HepG2 (cell line): Measurements from ENCODE around the gene RIN3. TPM values are rescaled to one million over a fixed set of nuclear protein-coding genes. Genes with fewer than 3 reads are reported as not detected.

Source experiments
- ATAC-seq: fragments of 200-7000 bp; cut with Tn5 transposase; 3 replicates; pipeline ENCODE4 v1.9.1; 2020; ENCODE audit warnings: mild to moderate bottlenecking, moderate library complexity
- BruUV-seq: library from RNA; stranded (reverse); fragments of 400-500 nt; replicated peaks from 2 replicates; lab custom pipeline; 2021; lab: Mats Ljungman, UMichigan
- CTCF ChIA-PET: fragments of 300-600 bp; formaldehyde crosslinking; extraction: SDS; loops from one replicate; lab custom pipeline; 2021; ENCODE audit warnings: low total read pairs, inconsistent platforms, low intra/inter-chr PET ratio; lab: Yijun Ruan, JAX
- POLR2A ChIA-PET: fragments of 350-600 bp; sonication (Branson Sonifier 250); formaldehyde crosslinking; loops from one replicate; lab custom pipeline; 2020; ENCODE audit warnings: antibody characterized with exemption, inconsistent platforms; lab: Yijun Ruan, JAX
- DNase-seq: peaks from one replicate; pipeline ENCODE4 v3.0.0-alpha.2; 2015; ENCODE audit warnings: low spot score
- FAIRE-seq: peaks from 3 replicates; lab custom pipeline; 2011; peaks lifted over from hg19 to GRCh38; lab: Jason Lieb, UNC
- H2AFZ ChIP-seq: one replicate; pipeline ENCODE4 v1.6.1; 2011; ENCODE audit warnings: low read length, inconsistent platforms
- H3K27ac ChIP-seq: fragments of 300-600 bp; 3 replicates; pipeline ENCODE4 v1.8.0; 2011; ENCODE audit warnings: mixed run types, mild to moderate bottlenecking, mixed read lengths, low read length, inconsistent platforms; ENCODE audit not compliant: insufficient read depth; ENCODE audit errors: extremely low read length
- H3K27me3 ChIP-seq, 2 experiments: fragments of 200-600 bp in 1 of 2; 2 replicates in 1 of 2; 3 replicates in 1 of 2; pipeline versions ENCODE4 v1.6.0 to v1.8.0; 2011; ENCODE audit warnings: low read length in 2 of 2, mild to moderate bottlenecking in 2 of 2, moderate library complexity in 2 of 2, inconsistent platforms in 1 of 2; ENCODE audit not compliant: insufficient read depth in 2 of 2, control insufficient read depth in 1 of 2
- H3K36me3 ChIP-seq, 2 experiments: fragments of 200-600 bp in 1 of 2; replicated peaks in 1 of 2; 2 replicates in 1 of 2; 3 replicates in 1 of 2; pipeline versions ENCODE4 v1.5.1 to v1.8.0; 2011; ENCODE audit warnings: low read length in 2 of 2, inconsistent platforms in 1 of 2; ENCODE audit not compliant: insufficient read depth in 2 of 2, control insufficient read depth in 1 of 2
- H3K4me1 ChIP-seq: 2 replicates; pipeline ENCODE4 v1.5.1; 2012; ENCODE audit warnings: low read length, inconsistent platforms; ENCODE audit not compliant: insufficient read depth
- H3K4me2 ChIP-seq: 2 replicates; pipeline ENCODE4 v1.6.0; 2011; ENCODE audit warnings: low read depth, low read length, inconsistent platforms
- H3K4me3 ChIP-seq, 3 experiments: fragments of 200-600 bp in 1 of 3; sonication (generic), shearing (Covaris generic) in 1 of 3; replicated peaks in 1 of 3; 2 replicates each; pipeline ENCODE4 v1.5.1; 2011 to 2016; ENCODE audit warnings: low read length in 3 of 3, inconsistent platforms in 2 of 3, low read depth in 2 of 3, mild to moderate bottlenecking in 2 of 3, control low read depth in 1 of 3, mixed read lengths in 1 of 3; ENCODE audit not compliant: insufficient read depth in 1 of 3
- H3K79me2 ChIP-seq: one replicate; pipeline ENCODE4 v1.6.1; 2011; ENCODE audit warnings: low read length, inconsistent platforms; ENCODE audit not compliant: insufficient read depth
- H3K9ac ChIP-seq: 2 replicates; pipeline ENCODE4 v1.6.0; 2011; ENCODE audit warnings: mild to moderate bottlenecking, low read depth, low read length, inconsistent platforms; ENCODE audit not compliant: insufficient read depth
- H3K9me3 ChIP-seq: 2 replicates; pipeline ENCODE4 v1.5.1; 2012; ENCODE audit warnings: mild to moderate bottlenecking, low read length
- H4K20me1 ChIP-seq: 2 replicates; pipeline ENCODE4 v1.6.0; 2011; ENCODE audit warnings: inconsistent platforms, mild to moderate bottlenecking, low read length, moderate library complexity; ENCODE audit not compliant: insufficient read depth
- EP300 ChIP-seq, 3 experiments: sonication (generic) in 1 of 3; formaldehyde crosslinking in 1 of 3; IDR thresholded peaks; 2 replicates each; pipeline versions ENCODE4 v1.5.1 to v1.6.1; 2011 to 2020; ENCODE audit warnings: low read depth in 2 of 3, low read length in 2 of 3, borderline replicate concordance in 1 of 3, improper control_type of control experiment in 1 of 3, mild to moderate bottlenecking in 1 of 3, missing genetic modification reagents in 1 of 3, moderate library complexity in 1 of 3
- KDM4B ChIP-seq: sonication (generic); formaldehyde crosslinking; IDR thresholded peaks from 2 replicates; pipeline ENCODE4 v1.4.0; 2020; ENCODE audit warnings: missing genetic modification reagents
- KLF13 ChIP-seq: sonication (generic); formaldehyde crosslinking; IDR thresholded peaks from 2 replicates; pipeline ENCODE4 v1.4.0; 2020; ENCODE audit warnings: mild to moderate bottlenecking, missing genetic modification reagents
- KMT2B ChIP-seq: IDR thresholded peaks from 2 replicates; pipeline ENCODE4 v1.6.1; 2016; ENCODE audit warnings: missing genetic modification reagents, missing compliant biosample characterization
- POGZ ChIP-seq: sonication (generic); formaldehyde crosslinking; IDR thresholded peaks from 2 replicates; pipeline ENCODE4 v1.4.0; 2020; ENCODE audit warnings: mild to moderate bottlenecking, missing genetic modification reagents
- POLR2AphosphoS2 ChIP-seq: IDR thresholded peaks from 2 replicates; pipeline ENCODE4 v1.6.1; 2011; ENCODE audit warnings: low read depth, low read length, improper control_type of control experiment
- RAD21 ChIP-seq: fragments of 450-650 bp; formaldehyde crosslinking; IDR thresholded peaks from 2 replicates; pipeline ENCODE4 v1.5.0; 2020; ENCODE audit warnings: mild to moderate bottlenecking
- RARG ChIP-seq: sonication (generic); formaldehyde crosslinking; IDR thresholded peaks from 2 replicates; pipeline ENCODE4 v1.4.0; 2020; ENCODE audit warnings: low read depth, mild to moderate bottlenecking, missing genetic modification reagents
- SIN3B ChIP-seq: fragments of 150-350 bp; IDR thresholded peaks from 2 replicates; pipeline ENCODE4 v1.6.1; 2014; ENCODE audit warnings: low read length
- TEAD3 ChIP-seq: optimal IDR thresholded peaks from 2 replicates; pipeline ENCODE3; 2016; ENCODE audit warnings: borderline replicate concordance
- WIZ ChIP-seq: sonication (generic); formaldehyde crosslinking; IDR thresholded peaks from 2 replicates; pipeline ENCODE4 v1.5.1; 2020; ENCODE audit warnings: mild to moderate bottlenecking, missing genetic modification reagents
- ZSCAN30 ChIP-seq: sonication (generic); formaldehyde crosslinking; IDR thresholded peaks from 2 replicates; pipeline ENCODE4 v1.5.0; 2020; ENCODE audit warnings: mild to moderate bottlenecking, missing genetic modification reagents
- WGBS: methylation state at CpG from one replicate; pipeline ENCODE4 v1.1.6; 2017; ENCODE audit warnings: low lambda C conversion rate; 5-methylcytosine and 5-hydroxymethylcytosine counted together
- in situ Hi-C: cut with HindIII; loops from 2 replicates; pipeline ENCODE4 v1.10.0; 2017; ENCODE audit warnings: low pct_unique_long_range_greater_than_20kb; ENCODE audit not compliant: extremely low pct_ligation_motif_present
- intact Hi-C: fragments of 100-400 bp; cut with micrococcal nuclease; formaldehyde crosslinking; loops from one replicate; pipeline ENCODE4 v1.10.0; 2022; ENCODE audit not compliant: unreplicated experiment
- polyA plus RNA-seq, 8 experiments: library from polyadenylated mRNA; depleted of rRNA in 3 of 8; stranded (reverse) in 7 of 8; unstranded in 1 of 8; fragments of >200 nt; fragmentation: Illumina TruSeq in 4 of 8; extraction: Trizol in 4 of 8; gene quantifications; 2 replicates each; pipeline versions ENCODE4 v1.2.1 to v1.2.3, GENCODE V29; 2011 to 2016; ENCODE audit warnings: low read depth in 4 of 8, missing spikeins in 1 of 8, mixed read lengths in 1 of 8; ENCODE audit not compliant: insufficient read depth in 1 of 8
- total RNA-seq, 5 experiments: library from RNA; depleted of rRNA; stranded (reverse); fragments of >200 nt; fragmentation: Illumina TruSeq; extraction: Trizol; gene quantifications; 2 replicates each; pipeline ENCODE4 v1.2.3, GENCODE V29; 2016; ENCODE audit warnings: low read depth in 1 of 5
- TF ChIP-seq, protein P1 (sequence below): sonication (generic); formaldehyde crosslinking; IDR thresholded peaks from 2 replicates; pipeline ENCODE4 v1.8.0; 2022; ENCODE audit warnings: mild to moderate bottlenecking, missing genetic modification reagents, borderline replicate concordance
- TF ChIP-seq, protein P2 (sequence below): sonication (generic); formaldehyde crosslinking; IDR thresholded peaks from 2 replicates; pipeline ENCODE4 v1.8.1; 2023; ENCODE audit warnings: mild to moderate bottlenecking, missing genetic modification reagents, borderline replicate concordance
- TF ChIP-seq, protein P3 (sequence below): sonication (generic); formaldehyde crosslinking; IDR thresholded peaks from 2 replicates; pipeline ENCODE4 v1.5.0; 2020; ENCODE audit warnings: mild to moderate bottlenecking, missing genetic modification reagents
- TF ChIP-seq, protein P4 (sequence below): sonication (generic); formaldehyde crosslinking; IDR thresholded peaks from 2 replicates; pipeline ENCODE4 v1.4.0; 2020; ENCODE audit warnings: missing genetic modification reagents, borderline replicate concordance

RIN3 gene
- total and polyA plus RNA-seq, 2 of the 13 experiments (the other 11 are each of a cell fraction or from before 2014, with no cell fraction given) = 2.3 to 3.6 TPM

DNA sequence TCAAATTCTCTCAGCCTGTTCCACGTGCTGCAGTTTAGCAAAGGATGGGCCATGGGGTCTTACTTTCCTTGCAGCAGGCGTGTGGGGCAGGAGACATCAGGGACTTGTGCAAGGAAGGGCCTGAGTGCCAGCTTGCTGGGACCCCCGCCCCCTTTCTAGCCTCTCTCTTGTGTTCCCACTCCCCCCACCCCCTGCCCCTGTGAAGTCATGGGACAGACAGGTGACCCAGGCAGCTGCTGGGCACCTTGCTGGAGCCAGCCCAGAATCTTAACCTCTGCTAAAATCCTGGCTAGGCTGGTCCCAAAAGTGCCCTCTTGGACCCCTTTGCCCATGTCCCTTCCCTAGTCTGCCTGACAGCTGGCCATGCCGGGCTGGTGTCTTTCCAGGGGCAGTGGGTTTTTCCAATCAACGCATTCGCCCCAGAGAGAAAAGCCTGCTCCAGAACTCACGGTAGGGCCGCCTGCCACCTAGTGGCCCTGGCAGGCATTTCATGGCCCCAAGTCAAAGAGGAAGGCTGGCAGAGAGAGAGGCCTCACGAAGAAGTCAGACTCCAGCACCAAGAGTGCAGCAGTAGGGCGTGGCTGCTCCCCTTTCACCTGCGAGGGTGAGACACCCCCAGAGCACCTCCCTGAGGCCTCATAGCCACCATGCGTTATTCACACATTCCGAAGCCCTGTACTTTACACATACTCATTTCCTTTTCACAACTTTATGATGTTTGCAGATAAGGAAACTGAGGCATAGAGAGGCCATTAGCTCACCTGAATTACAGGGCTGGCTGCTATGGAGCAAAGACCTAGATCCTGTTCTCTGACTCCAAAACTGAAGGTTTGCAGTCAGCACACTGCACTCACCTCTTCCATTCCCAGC, 167.4 kb downstream of the RIN3 start (continued):
- TF ChIP-seq RAD21 (peak; percentile 64), WIZ (no peak)
- TF ChIP-seq, protein P1, sequence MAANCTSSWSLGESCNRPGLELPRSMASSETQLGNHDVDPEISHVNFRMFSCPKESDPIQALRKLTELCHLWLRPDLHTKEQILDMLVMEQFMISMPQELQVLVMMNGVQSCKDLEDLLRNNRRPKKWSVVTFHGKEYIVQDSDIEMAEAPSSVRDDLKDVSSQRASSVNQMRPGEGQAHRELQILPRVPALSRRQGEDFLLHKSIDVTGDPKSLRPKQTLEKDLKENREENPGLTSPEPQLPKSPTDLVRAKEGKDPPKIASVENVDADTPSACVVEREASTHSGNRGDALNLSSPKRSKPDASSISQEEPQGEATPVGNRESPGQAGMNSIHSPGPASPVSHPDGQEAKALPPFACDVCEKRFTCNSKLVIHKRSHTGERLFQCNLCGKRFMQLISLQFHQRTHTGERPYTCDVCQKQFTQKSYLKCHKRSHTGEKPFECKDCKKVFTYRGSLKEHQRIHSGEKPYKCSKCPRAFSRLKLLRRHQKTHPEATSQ (CRISPR knock-in tag) = no peak

DNA sequence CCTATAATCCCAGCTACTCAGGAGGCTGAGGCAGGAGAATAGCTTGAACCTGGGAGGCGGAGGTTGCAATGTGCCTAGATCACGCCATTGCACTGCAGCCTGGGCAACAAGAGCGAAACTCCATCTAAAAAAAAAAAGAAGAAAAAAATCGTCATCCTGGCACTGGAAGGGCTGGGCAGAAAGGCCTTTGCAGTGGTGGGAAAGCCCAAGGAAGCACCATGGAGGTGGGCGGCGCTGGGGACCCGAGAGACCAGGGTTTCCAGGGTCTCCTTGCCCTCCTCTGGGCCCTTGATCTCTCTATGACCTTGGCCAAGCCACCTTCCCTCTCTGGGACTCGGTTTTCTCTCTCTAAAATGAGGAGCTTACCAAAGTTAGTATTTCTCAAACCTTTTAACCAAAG, 169.5 kb downstream of the RIN3 start:
- ChIA-PET CTCF (no interaction called here), POLR2A (no interaction called here)
- no peak overlapping the region for H3K4me3 ChIP-seq
- peaks cover 5 to 8% of the 10 kb centered on the region in 2 experiments; a peak in 3 of 5 replicates for H3K36me3 ChIP-seq
- no peaks in the 10 kb centered on the region for H3K79me2 ChIP-seq
- no peaks in the 10 kb centered on the region for H3K9me3 ChIP-seq
- H3K27ac ChIP-seq = no peak overlapping the region
- BruUV-seq = no TSS peak
- no peaks in the 10 kb centered on the region for H3K4me1 ChIP-seq
- intact Hi-C loops (no loop called here), in situ Hi-C loops (no loop called here)
- H3K27me3 ChIP-seq = no peaks in the 10 kb centered on the region
- DNase-seq = no peak
- WGBS = 91% methylated on average over 8 of the region's 8 CpGs
- H3K9ac ChIP-seq = no peak overlapping the region
- ATAC-seq = no peak
- H3K4me2 ChIP-seq = no peak overlapping the region
- no peak for FAIRE-seq
- 0 out of 2 replicates have a peak, but pooled peaks cover 2% of the 10 kb centered on the region for H4K20me1 ChIP-seq
- H2AFZ ChIP-seq = no peak overlapping the region
- TF ChIP-seq KLF13 (CRISPR knock-in tag) = no peak
- TF ChIP-seq EP300 (IDR thresholded peaks at IDR 0.05; ENCODE audit: low read depth in 2 of 2, low read length in 2 of 2) = no peak
- TF ChIP-seq EP300 (CRISPR knock-in tag; IDR thresholded peaks at IDR 0.05; ENCODE audit: borderline replicate concordance) = no peak
- no peak for TF ChIP-seq POLR2AphosphoS2
- TF ChIP-seq, protein P2, sequence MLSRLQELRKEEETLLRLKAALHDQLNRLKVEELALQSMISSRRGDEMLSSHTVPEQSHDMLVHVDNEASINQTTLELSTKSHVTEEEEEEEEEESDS (CRISPR knock-in tag) = no peak
- TF ChIP-seq, protein P3, sequence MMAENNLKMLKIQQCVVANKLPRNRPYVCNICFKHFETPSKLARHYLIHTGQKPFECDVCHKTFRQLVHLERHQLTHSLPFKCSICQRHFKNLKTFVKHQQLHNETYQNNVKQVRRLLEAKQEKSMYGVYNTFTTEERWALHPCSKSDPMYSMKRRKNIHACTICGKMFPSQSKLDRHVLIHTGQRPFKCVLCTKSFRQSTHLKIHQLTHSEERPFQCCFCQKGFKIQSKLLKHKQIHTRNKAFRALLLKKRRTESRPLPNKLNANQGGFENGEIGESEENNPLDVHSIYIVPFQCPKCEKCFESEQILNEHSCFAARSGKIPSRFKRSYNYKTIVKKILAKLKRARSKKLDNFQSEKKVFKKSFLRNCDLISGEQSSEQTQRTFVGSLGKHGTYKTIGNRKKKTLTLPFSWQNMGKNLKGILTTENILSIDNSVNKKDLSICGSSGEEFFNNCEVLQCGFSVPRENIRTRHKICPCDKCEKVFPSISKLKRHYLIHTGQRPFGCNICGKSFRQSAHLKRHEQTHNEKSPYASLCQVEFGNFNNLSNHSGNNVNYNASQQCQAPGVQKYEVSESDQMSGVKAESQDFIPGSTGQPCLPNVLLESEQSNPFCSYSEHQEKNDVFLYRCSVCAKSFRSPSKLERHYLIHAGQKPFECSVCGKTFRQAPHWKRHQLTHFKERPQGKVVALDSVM (CRISPR knock-in tag) = no peak
- TF ChIP-seq KMT2B = no peak
- no peak for TF ChIP-seq TEAD3
- TF ChIP-seq, protein P1 (CRISPR knock-in tag) = no peak
- no peak for TF ChIP-seq RARG (CRISPR knock-in tag)
- TF ChIP-seq ZSCAN30 = no peak
- no peak for TF ChIP-seq KDM4B
- no peak for TF ChIP-seq POGZ (CRISPR knock-in tag)
- no peak for TF ChIP-seq SIN3B
- TF ChIP-seq, protein P4, sequence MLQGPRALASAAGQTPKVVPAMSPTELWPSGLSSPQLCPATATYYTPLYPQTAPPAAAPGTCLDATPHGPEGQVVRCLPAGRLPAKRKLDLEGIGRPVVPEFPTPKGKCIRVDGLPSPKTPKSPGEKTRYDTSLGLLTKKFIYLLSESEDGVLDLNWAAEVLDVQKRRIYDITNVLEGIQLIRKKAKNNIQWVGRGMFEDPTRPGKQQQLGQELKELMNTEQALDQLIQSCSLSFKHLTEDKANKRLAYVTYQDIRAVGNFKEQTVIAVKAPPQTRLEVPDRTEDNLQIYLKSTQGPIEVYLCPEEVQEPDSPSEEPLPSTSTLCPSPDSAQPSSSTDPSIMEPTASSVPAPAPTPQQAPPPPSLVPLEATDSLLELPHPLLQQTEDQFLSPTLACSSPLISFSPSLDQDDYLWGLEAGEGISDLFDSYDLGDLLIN (CRISPR knock-in tag) = no peak
